Breast epithelium (tissue), 3 donors: ENCODE results near the gene CRTC3.
"Not testable (repeated sequence)": the region's sequence is repeated elsewhere in the genome, so short reads cannot be mapped to it uniquely, and the experiment has no call there.

ENCODE experiments used
- POLR2A ChIP-seq: fragments of 450-650 bp; IDR thresholded peaks from one replicate; pipeline ENCODE4 v1.6.1; 2016; ENCODE audit warnings: antibody characterized with exemption, mild to moderate bottlenecking, moderate library complexity
- POLR2AphosphoS5 ChIP-seq, 3 donors: sonication (generic); formaldehyde crosslinking; IDR thresholded peaks; one replicate each; pipeline ENCODE4 v1.6.1; 2017; ENCODE audit warnings: antibody characterized with exemption in 3 of 3
- TF ChIP-seq, protein P1 (sequence below), 3 donors: fragments of 450-650 bp; IDR thresholded peaks; one replicate each; pipeline ENCODE4 v1.5.1; 2016 to 2017; ENCODE audit warnings: antibody characterized with exemption in 3 of 3, mild to moderate bottlenecking in 3 of 3, moderate library complexity in 3 of 3

DNA sequence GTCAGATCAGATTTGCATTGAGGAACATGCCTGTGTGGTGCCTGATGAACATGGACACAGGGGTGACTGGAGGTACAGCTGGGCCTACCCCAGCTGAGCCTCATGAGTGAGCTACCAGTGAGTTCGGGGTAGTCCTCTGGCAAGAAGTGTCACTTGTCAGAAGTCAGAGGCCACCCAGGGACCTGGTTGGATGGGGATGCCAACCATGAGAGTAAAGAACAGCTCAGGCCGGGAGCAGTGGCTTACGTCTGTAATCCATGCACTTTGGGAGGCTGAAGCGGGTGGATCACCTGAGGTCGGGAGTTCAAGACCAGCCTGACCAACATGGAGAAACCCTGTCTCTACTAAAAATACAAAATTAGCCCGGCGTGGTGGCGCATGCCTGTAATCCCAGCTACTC, 140.9 kb downstream of the CRTC3 start:
- TF ChIP-seq, protein P1, sequence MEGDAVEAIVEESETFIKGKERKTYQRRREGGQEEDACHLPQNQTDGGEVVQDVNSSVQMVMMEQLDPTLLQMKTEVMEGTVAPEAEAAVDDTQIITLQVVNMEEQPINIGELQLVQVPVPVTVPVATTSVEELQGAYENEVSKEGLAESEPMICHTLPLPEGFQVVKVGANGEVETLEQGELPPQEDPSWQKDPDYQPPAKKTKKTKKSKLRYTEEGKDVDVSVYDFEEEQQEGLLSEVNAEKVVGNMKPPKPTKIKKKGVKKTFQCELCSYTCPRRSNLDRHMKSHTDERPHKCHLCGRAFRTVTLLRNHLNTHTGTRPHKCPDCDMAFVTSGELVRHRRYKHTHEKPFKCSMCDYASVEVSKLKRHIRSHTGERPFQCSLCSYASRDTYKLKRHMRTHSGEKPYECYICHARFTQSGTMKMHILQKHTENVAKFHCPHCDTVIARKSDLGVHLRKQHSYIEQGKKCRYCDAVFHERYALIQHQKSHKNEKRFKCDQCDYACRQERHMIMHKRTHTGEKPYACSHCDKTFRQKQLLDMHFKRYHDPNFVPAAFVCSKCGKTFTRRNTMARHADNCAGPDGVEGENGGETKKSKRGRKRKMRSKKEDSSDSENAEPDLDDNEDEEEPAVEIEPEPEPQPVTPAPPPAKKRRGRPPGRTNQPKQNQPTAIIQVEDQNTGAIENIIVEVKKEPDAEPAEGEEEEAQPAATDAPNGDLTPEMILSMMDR (IDR thresholded peaks at IDR 0.05), result not testable (repeated sequence)
- not testable (repeated sequence) for TF ChIP-seq POLR2A; POLR2AphosphoS5 (IDR thresholded peaks at IDR 0.05)
